Endothelial cell of umbilical vein (primary cell): ENCODE results near the gene SDK2. TPM values are rescaled to one million over a fixed set of nuclear protein-coding genes. Genes with fewer than 3 reads are reported as not detected.

Experiments used
- BruUV-seq: library from RNA; stranded (reverse); fragments of 400-500 nt; replicated peaks from 2 replicates; lab custom pipeline; 2021; lab: Mats Ljungman, UMichigan
- CTCF ChIA-PET: fragments of 300-600, 350-600 bp; sonication (Branson Sonifier 250); formaldehyde crosslinking; loops from one replicate; lab custom pipeline; 2021; ENCODE audit warnings: antibody characterized with exemption, inconsistent platforms; lab: Charles Lee
- POLR2A ChIA-PET: fragments of 300-600, 350-600 bp; sonication (Branson Sonifier 250); formaldehyde crosslinking; loops from one replicate; lab custom pipeline; 2021; ENCODE audit warnings: antibody characterized with exemption, inconsistent platforms; lab: Charles Lee
- DNase-seq: peaks from one replicate; pipeline ENCODE4 v3.0.0-alpha.2; 2011; ENCODE audit warnings: low read depth, low spot score
- FAIRE-seq: peaks from 2 replicates; lab custom pipeline; 2011; peaks lifted over from hg19 to GRCh38; lab: Jason Lieb, UNC
- H2AFZ ChIP-seq: 2 replicates; pipeline ENCODE4 v1.6.0; 2012; ENCODE audit warnings: low read depth, low read length, control low read depth, inconsistent platforms
- H3K27ac ChIP-seq: 2 replicates; pipeline ENCODE4 v1.5.1; 2011; ENCODE audit warnings: low read depth, mild to moderate bottlenecking, control low read depth, low read length, moderate library complexity; ENCODE audit not compliant: insufficient read depth
- H3K27me3 ChIP-seq, 2 experiments: 2 replicates each; pipeline versions ENCODE4 v1.6.0 to v1.6.1; 2011; ENCODE audit warnings: low read length in 2 of 2, mixed read lengths in 1 of 2; ENCODE audit not compliant: control insufficient read depth in 2 of 2, insufficient read depth in 2 of 2
- H3K36me3 ChIP-seq, 2 experiments: 2 replicates in 1 of 2; 3 replicates in 1 of 2; pipeline ENCODE4 v1.5.1; 2011; ENCODE audit warnings: low read length in 2 of 2, mild to moderate bottlenecking in 1 of 2, moderate library complexity in 1 of 2; ENCODE audit not compliant: control insufficient read depth in 2 of 2, insufficient read depth in 2 of 2; ENCODE audit errors: extremely low read depth in 1 of 2
- H3K4me1 ChIP-seq: 3 replicates; pipeline ENCODE4 v1.5.1; 2011; ENCODE audit warnings: mild to moderate bottlenecking, low read length; ENCODE audit not compliant: control insufficient read depth, insufficient read depth; ENCODE audit errors: extremely low read depth
- H3K4me2 ChIP-seq: 2 replicates; pipeline ENCODE4 v1.6.1; 2011; ENCODE audit warnings: low read length, control low read depth, mixed read lengths; ENCODE audit not compliant: insufficient read depth
- H3K4me3 ChIP-seq, 3 experiments: fragments of 200-600 bp in 1 of 3; sonication (generic), shearing (Covaris generic) in 1 of 3; replicated peaks in 1 of 3; 2 replicates each; pipeline ENCODE4 v1.5.1; 2011 to 2016; ENCODE audit warnings: control low read depth in 3 of 3, low read length in 3 of 3, mild to moderate bottlenecking in 2 of 3, inconsistent platforms in 1 of 3, low read depth in 1 of 3, moderate library complexity in 1 of 3; ENCODE audit not compliant: insufficient read depth in 1 of 3
- H3K79me2 ChIP-seq: 2 replicates; pipeline ENCODE4 v1.6.0; 2012; ENCODE audit warnings: low read length, inconsistent platforms; ENCODE audit not compliant: control insufficient read depth, insufficient read depth
- H3K9ac ChIP-seq: replicated peaks from 2 replicates; pipeline ENCODE3; 2011; ENCODE audit warnings: low read length, control low read depth; ENCODE audit not compliant: insufficient read depth; ENCODE audit errors: extremely low read depth
- H3K9me1 ChIP-seq: replicated peaks from 3 replicates; pipeline ENCODE4 v1.6.0; 2011; ENCODE audit warnings: mild to moderate bottlenecking, low read length; ENCODE audit not compliant: control insufficient read depth, insufficient read depth; ENCODE audit errors: extremely low read depth
- H3K9me3 ChIP-seq: replicated peaks from 2 replicates; pipeline ENCODE4 v1.5.1; 2012; ENCODE audit warnings: low read length, inconsistent platforms; ENCODE audit not compliant: control insufficient read depth, insufficient read depth
- H4K20me1 ChIP-seq: replicated peaks from 2 replicates; pipeline ENCODE3; 2011; ENCODE audit warnings: mild to moderate bottlenecking, low read length; ENCODE audit not compliant: control insufficient read depth, insufficient read depth; ENCODE audit errors: extremely low read depth
- EZH2 ChIP-seq: IDR thresholded peaks from 2 replicates; pipeline ENCODE4 v1.6.1; 2012; ENCODE audit warnings: borderline replicate concordance, low read depth, mild to moderate bottlenecking, moderate library complexity, low read length, inconsistent platforms; ENCODE audit not compliant: severe bottlenecking
- FOS ChIP-seq: IDR thresholded peaks from 2 replicates; pipeline ENCODE4 v1.6.1; 2011; ENCODE audit warnings: mild to moderate bottlenecking, low read length, moderate library complexity, borderline replicate concordance; ENCODE audit not compliant: insufficient read depth
- GATA2 ChIP-seq: IDR thresholded peaks from 2 replicates; pipeline ENCODE4 v1.7.0; 2011; ENCODE audit warnings: low read depth, mild to moderate bottlenecking, moderate library complexity, mixed read lengths, low read length; ENCODE audit not compliant: insufficient read length, insufficient read depth
- JUN ChIP-seq: IDR thresholded peaks from 2 replicates; pipeline ENCODE4 v1.6.1; 2011; ENCODE audit warnings: borderline replicate concordance, low read depth; ENCODE audit not compliant: insufficient read length, insufficient read depth
- MYC ChIP-seq: IDR thresholded peaks from one replicate; pipeline ENCODE4 v1.6.1; 2011; ENCODE audit warnings: mild to moderate bottlenecking, low read depth, low read length
- POLR2A ChIP-seq: IDR thresholded peaks from 2 replicates; pipeline ENCODE4 v1.6.1; 2012; ENCODE audit warnings: low read depth, mild to moderate bottlenecking, control low read depth, low read length
- POLR2AphosphoS5 ChIP-seq: IDR thresholded peaks from 2 replicates; pipeline ENCODE4 v1.6.1; 2012; ENCODE audit warnings: low read depth, mild to moderate bottlenecking, control low read depth, low read length, moderate library complexity; ENCODE audit not compliant: insufficient read depth
- dilution Hi-C: fragments of 300-500 bp; cut with MboI; formaldehyde crosslinking; loops from one replicate; pipeline ENCODE4 v1.15.0; 2019; ENCODE audit warnings: low sequenced_read_pairs; ENCODE audit not compliant: extremely low pct_ligation_motif_present
- intact Hi-C: fragments of 100-400 bp; cut with micrococcal nuclease; formaldehyde crosslinking; loops from one replicate; pipeline ENCODE4 v1.10.0; 2022
- polyA plus RNA-seq, 4 experiments: library from polyadenylated mRNA; depleted of rRNA in 3 of 4; stranded (reverse) in 3 of 4; unstranded in 1 of 4; fragments of >200 nt; gene quantifications; 2 replicates each; pipeline versions ENCODE4 v1.2.1 to v1.2.3, GENCODE V29; 2011 to 2012; ENCODE audit warnings: missing spikeins in 1 of 4
- total RNA-seq: library from RNA; stranded (reverse); gene quantifications from 2 replicates; pipeline ENCODE4 v1.2.3, GENCODE V29; 2021
- TF ChIP-seq, protein P1 (sequence below), 2 donors: IDR thresholded peaks; 1 replicate in 1 of 2; 2 replicates in 1 of 2; pipeline ENCODE4 v1.5.1; 2011; ENCODE audit warnings: low read length in 2 of 2, mild to moderate bottlenecking in 2 of 2, moderate library complexity in 2 of 2, control low read depth in 1 of 2, inconsistent platforms in 1 of 2, low read depth in 1 of 2; ENCODE audit not compliant: insufficient read depth in 1 of 2; ENCODE audit errors: extremely low read depth in 1 of 2
- TF ChIP-seq, protein P2 (sequence below): IDR thresholded peaks from 2 replicates; pipeline ENCODE4 v1.6.1; 2011; ENCODE audit not compliant: insufficient read depth, insufficient read length

SDK2 gene
- total and polyA plus RNA-seq, 2 donors (not counting 3 experiments of a cell fraction or from before 2014, with no cell fraction given), result not detected

DNA sequence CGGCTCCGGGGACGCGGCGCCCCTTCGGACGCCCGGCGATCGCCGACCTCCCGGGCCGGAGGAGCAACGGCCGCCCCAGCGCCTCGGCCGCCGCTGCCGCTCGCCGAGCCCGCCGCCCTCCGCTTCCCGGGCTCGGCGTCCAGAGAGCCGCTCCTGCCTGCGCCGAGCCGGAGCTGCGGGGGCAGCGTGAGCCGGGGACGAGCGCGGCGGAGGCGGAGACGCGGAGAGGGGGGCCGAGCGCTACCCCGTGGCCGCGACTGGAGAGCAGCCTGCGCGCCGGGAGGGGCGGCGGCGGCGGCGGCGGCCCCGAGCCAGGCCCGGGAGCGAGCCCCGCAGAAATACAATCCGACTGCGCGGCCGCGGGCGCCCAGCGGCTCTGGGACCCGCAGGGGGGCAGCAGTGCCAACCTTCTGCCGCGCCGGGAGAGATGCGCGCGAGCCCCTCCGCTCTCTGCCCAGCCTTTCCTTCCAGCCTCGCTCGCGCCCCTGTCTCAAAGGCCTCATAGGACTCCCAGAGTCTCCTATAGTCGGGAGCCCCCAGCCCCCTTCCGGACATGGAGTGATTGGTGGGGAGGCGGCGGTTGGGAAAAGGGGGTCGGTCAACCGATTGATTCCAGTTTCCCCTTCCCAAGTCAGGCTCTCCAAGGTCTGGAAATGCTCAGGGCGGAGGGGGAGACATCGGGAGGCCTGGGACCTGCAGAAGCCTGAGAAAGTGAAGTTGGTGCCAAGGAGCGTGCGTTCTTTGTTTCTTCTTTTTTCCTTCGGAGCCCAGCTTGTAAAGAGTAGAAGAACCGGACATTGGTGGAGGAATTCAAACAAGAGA, 1.0 kb upstream of the SDK2 start:
- TF ChIP-seq, protein P1, sequence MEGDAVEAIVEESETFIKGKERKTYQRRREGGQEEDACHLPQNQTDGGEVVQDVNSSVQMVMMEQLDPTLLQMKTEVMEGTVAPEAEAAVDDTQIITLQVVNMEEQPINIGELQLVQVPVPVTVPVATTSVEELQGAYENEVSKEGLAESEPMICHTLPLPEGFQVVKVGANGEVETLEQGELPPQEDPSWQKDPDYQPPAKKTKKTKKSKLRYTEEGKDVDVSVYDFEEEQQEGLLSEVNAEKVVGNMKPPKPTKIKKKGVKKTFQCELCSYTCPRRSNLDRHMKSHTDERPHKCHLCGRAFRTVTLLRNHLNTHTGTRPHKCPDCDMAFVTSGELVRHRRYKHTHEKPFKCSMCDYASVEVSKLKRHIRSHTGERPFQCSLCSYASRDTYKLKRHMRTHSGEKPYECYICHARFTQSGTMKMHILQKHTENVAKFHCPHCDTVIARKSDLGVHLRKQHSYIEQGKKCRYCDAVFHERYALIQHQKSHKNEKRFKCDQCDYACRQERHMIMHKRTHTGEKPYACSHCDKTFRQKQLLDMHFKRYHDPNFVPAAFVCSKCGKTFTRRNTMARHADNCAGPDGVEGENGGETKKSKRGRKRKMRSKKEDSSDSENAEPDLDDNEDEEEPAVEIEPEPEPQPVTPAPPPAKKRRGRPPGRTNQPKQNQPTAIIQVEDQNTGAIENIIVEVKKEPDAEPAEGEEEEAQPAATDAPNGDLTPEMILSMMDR (IDR thresholded peaks at IDR 0.05; ENCODE audit: extremely low read depth in 1 of 2, insufficient read depth in 1 of 2, low read depth in 1 of 2, low read length in 2 of 2), result no peak
- TF ChIP-seq GATA2, result no peak
- TF ChIP-seq EZH2, result no peak
- TF ChIP-seq, protein P2, sequence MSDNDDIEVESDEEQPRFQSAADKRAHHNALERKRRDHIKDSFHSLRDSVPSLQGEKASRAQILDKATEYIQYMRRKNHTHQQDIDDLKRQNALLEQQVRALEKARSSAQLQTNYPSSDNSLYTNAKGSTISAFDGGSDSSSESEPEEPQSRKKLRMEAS, result no peak
- TF ChIP-seq POLR2AphosphoS5, result no peak
- no peak for TF ChIP-seq JUN
- TF ChIP-seq FOS, result no peak
- TF ChIP-seq POLR2A, result no peak
- no peak for TF ChIP-seq MYC
- Histone ChIP-seq H2AFZ (no peak overlapping the region), H3K4me3 (no peak overlapping the region), H3K9me1 (no peaks in the 10 kb centered on the region), H3K36me3 (no peaks in the 10 kb centered on the region), H3K9ac (no peak overlapping the region), H3K4me1 (no peaks in the 10 kb centered on the region), H3K27me3 (peaks cover 14 to 35% of the 10 kb centered on the region in 2 experiments), H4K20me1 (no peaks in the 10 kb centered on the region), H3K79me2 (no peaks in the 10 kb centered on the region), H3K27ac (no peak overlapping the region), H3K9me3 (no peaks in the 10 kb centered on the region), H3K4me2 (no peak overlapping the region)
- dilution Hi-C loops, result no loop called here
- FAIRE-seq (no peak), DNase-seq (no peak)
- intact Hi-C loops, result no loop called here
- POLR2A ChIA-PET, result no interaction called here
- BruUV-seq, result no TSS peak
- CTCF ChIA-PET, result no interaction called here
